Activated CD8-positive, alpha-beta memory T cell treated with anti-CD3 and anti-CD28 coated beads, Interleukin-2, amount 50 U/mL, for 1 hour (primary cell): Measurements from ENCODE around the gene LARP1B.
"Not testable (repeated sequence)": the region's sequence is repeated elsewhere in the genome, so short reads cannot be mapped to it uniquely, and the experiment has no call there.

Experiments
- DNase-seq: peaks from one replicate; pipeline ENCODE4 v3.0.0-alpha.2; 2020; ENCODE audit errors: extremely low read depth

The LARP1B gene

GRCh38 chr4:128135391-128135790 lies 74.3 kb downstream of the LARP1B start:
- no peak for DNase-seq

DNA sequence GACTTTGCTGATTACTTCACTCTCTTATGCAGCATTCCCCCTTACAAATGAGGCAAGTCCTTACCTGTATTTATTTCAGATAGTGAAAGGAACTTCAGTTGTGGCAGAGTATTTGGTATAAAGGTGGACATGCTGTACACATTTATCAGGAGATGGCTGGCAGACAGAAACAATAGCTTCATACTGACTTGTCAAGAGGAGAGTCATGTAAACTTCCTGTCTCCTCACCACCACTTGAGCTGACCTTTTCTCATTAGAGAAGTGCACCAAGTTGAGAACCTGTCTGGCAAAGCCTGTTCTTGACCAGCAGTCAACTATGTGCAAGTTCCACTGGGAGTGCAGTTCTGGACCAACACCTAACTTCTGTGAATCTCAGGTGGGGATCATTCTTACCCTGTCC lies 80.8 kb downstream of the LARP1B start:
- DNase-seq: no peak

- DNase-seq: no peak
Observed at GRCh38 chr4:128145727-128146126, 84.6 kb downstream of the LARP1B start.

- no peak for DNase-seq
Observed at GRCh38 chr4:128153800-128154199, 92.7 kb downstream of the LARP1B start.

- DNase-seq: no peak
Observed at GRCh38 chr4:128155231-128155855, 94.2 kb downstream of the LARP1B start.

DNA sequence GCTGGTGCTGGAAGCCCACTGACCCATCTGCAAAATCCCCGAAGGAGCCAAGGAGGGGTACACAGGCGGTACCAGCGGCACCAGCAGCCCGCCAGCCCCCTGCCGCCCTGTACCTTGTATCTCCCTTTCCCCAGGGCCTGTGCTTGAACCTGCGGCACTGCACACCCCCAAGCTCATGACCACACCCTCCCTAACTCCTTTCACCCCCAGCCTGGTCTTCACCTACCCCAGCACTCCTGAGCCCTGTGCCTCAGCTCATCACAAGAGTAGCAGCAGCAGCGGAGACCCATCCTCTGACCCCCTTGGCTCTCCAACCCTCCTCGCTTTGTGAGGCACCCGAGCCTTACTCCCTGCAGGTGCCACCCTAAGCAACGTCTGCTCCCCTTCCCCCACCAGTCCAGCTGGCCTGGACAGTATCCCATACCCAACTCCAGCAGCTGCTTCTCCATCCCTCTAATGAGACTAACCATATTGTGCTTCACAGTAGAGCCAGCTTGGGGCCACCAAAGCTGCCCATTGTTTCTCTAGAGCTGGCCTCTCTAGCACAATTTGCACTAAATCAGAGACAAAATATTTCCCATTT lies 94.9 kb downstream of the LARP1B start:
- DNase-seq: no peak

- not testable (repeated sequence) for DNase-seq
Observed at GRCh38 chr4:128156472-128156871, 95.4 kb downstream of the LARP1B start.

GRCh38 chr4:128158894-128159293 lies 97.8 kb downstream of the LARP1B start:
- DNase-seq: no peak

GRCh38 chr4:128159967-128160366 lies 98.9 kb downstream of the LARP1B start:
- no peak for DNase-seq

GRCh38 chr4:128161138-128161537 lies 100.0 kb downstream of the LARP1B start:
- DNase-seq: no peak

- no peak for DNase-seq
Observed at GRCh38 chr4:128162434-128162833, 101.3 kb downstream of the LARP1B start.

DNA sequence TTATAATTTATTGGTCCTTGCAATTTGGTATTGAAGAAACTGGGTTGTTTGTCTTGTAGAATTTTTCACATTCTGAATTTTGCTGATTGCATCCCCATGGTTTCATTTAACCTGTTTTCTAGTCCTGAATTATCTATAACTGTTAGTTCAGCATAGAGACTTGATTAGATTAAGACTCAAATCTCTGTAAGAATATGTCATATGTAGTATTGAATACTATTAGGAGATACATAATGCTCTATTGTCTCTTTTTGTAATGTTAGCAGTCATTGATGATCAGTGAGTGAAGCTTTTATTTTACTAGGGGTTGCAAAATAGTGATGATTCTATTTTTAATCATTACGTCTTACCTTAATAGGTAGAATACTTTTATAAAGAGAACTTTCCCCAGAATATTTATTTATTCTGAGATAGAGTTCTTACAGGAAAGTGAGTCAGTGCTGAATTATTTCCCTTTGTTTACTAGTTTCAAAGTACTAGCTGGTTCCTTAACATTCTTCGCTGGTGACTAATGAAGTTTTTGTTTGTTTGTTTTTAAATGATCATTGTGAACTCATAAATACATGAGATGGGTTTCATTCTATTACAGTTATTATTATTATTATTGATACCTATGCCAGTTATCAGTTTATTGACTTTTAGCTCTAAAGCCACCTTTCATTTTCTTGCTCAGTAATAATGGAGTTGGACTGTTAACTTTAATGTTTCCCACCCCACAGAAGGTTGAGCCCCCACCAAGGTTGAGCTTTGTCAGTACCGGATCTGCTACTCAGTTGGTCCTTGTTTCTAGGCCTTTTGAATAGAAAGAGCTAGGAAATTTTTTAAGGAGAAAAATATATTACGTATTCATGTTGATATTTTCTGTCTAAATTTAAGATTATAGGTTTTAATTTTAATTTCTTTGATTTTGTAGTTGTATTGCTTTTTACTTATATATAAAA lies 102.3 kb downstream of the LARP1B start:
- no peak for DNase-seq

- DNase-seq: no peak
Observed at GRCh38 chr4:128166982-128167381, 105.9 kb downstream of the LARP1B start.

- no peak for DNase-seq
Observed at GRCh38 chr4:128168701-128169100, 107.6 kb downstream of the LARP1B start.

DNA sequence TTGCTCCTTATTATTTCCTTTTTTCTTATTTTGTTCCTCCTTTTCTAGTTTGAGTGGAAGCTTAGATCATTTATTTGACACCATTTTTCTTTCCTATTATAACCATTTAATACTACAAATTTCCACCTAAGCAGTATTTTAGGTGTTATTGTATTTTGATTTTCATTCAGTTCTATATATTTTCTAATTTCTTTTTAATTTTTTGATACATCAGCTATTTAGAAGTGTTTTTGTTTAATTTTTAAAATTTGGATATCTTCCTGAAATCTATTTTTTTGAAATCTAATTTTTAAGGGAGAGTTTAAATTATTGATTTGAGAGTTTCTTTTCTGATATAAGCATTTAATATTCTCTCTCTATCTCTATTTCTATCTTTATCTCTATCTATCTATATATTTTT lies 108.1 kb downstream of the LARP1B start:
- no peak for DNase-seq

GRCh38 chr4:128176643-128177042 lies 115.5 kb downstream of the LARP1B start:
- DNase-seq: no peak

GRCh38 chr4:128177498-128177897 lies 116.4 kb downstream of the LARP1B start:
- DNase-seq: no peak

DNA sequence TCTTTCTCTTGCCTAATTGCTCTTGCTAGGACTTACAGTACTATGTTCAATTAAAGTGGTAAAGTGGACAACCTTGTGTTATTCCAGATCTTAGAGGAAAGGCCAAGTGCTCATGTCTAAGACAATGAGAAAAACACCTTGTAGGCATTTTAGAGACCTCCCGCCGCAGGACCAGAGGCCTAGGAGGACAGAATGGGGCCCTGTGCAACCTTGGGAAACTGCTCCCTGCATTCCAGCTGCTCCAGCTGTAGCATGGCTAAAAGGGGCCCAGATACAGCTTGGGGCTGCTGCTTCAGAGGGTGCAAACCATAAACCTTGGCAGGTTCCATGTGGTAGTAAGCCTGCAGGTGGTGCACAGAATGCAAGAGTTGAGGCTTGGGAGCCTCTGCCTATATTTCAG lies 125.5 kb downstream of the LARP1B start:
- no peak for DNase-seq

DNA sequence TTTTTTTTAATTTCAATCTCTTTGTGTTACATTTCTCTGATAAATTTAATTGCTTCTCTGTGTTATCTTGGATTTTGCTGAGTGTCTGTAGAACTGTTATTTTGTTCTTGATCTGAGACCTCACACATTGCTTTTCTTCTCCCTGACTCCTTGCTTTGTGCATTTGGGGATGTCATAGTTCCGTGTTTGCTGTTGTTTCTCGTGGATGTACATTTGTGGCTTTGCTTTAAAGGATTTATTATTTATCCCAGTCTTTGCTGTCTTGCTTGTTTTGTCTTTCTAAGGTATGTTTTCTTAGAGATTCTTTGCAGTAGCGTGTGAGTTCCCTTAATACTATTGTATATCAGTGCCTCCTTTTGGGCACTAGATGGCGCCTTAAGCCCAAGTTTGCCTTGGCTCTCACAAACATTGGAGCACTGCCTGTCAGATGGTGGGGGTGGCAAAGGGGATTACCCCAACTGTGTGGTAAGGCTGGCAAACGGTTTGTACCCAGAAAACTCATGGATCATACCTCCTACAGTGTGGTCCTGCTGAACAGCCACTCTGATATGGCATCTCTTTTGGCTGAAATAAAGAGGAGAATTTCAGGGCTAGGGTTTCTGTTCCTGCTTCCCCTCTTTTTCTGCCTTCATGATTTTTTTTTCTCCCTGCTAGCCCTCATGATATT lies 130.1 kb downstream of the LARP1B start:
- DNase-seq: peak; percentile 37

GRCh38 chr4:128220286-128221235 lies 159.4 kb downstream of the LARP1B start:
- no peak for DNase-seq

- no peak for DNase-seq
Observed at GRCh38 chr4:128221586-128221985, 160.5 kb downstream of the LARP1B start.
